ENCODE results near the gene NECAB2.

The NECAB2 gene

DNA sequence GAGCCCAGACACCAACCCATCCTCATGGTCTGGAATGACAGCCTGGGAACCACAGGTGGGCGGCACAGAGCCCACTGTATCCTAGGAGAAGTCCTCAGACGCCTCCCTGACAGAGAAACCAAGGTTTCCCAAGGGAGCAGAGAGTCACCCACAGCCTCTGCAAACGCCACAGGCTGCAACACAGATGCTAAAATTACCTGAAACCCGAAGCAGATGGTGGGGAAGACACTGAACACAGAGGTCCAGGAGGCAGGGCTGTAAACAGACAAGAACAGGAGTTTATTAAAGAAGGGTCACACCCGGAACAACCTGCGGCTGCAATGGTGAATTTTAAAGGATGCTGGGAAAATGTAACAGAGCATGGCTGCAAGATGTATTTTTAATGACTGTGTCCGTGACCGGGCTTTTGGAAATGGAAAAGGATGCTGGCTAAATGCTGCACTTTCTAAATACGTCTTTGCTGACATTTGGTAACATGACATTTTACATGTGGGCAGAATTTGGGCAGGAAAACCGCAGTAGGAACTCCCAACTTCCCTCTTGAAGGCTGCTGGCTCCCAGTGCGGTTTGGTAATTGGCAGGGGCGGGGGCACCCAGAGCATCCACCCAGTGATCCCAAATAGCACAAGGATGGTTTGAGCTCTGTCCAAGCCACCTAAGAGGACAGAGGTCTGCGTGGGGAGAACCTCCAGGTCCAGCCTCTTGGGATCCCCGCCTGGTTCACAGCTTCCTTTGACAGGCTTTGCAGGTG, 61.4 kb downstream of the NECAB2 start:
- DNase-seq, result no peak

DNA sequence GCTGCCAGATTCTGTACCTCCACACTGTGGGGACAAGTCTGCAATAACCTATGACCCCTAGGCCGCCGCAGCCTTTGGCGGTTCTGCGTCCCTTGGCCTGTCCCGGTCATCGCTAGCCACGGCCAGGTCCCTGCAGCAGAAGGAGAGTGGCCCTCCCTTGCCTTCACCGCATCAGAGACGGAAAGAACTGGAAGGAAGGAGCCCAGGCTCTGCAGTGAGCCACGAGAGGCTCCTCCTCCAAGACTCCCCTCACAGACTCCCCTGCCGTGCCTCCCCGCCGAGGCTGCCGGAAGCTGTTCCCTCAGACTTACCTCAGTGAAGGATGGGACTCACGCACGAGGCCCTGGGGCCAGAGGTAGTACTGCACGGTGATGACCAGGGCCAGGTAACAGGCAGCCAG, 63.5 kb downstream of the NECAB2 start:
- no peak for DNase-seq

DNA sequence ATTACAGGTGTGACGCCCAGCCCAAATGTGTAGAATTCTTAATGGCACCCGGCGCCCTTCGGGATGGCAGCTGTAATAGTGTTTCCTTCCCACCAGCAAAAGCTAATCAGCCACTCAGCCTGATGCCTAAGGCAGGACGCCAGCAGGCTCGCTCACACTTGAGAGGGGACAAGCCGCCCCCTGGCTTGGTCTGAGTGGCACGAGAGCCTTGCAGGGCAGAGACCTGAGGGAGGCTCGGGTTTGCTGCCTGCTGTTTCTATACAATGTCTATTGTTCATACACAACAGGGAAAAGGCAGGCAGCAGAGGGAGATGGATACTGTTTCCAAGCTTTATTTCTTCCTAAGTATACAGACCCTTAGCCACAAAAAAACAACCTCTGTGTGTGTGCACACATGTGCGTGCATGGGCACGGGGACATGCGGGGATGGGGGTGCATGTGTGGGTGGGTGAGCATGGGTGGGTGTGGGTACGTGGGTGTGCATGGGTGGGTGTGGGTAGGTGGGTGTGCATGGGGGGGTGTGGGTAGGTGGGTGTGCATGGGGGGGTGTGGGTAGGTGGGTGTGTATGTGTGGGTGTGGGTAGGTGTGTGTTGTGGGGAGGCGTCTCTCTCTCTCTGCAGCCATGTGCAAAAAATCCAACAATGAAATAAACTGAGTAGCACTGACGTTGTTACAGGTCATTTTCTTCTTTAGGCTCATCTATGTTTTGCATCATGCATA, 64.6 kb downstream of the NECAB2 start:
- no peak for DNase-seq

DNA sequence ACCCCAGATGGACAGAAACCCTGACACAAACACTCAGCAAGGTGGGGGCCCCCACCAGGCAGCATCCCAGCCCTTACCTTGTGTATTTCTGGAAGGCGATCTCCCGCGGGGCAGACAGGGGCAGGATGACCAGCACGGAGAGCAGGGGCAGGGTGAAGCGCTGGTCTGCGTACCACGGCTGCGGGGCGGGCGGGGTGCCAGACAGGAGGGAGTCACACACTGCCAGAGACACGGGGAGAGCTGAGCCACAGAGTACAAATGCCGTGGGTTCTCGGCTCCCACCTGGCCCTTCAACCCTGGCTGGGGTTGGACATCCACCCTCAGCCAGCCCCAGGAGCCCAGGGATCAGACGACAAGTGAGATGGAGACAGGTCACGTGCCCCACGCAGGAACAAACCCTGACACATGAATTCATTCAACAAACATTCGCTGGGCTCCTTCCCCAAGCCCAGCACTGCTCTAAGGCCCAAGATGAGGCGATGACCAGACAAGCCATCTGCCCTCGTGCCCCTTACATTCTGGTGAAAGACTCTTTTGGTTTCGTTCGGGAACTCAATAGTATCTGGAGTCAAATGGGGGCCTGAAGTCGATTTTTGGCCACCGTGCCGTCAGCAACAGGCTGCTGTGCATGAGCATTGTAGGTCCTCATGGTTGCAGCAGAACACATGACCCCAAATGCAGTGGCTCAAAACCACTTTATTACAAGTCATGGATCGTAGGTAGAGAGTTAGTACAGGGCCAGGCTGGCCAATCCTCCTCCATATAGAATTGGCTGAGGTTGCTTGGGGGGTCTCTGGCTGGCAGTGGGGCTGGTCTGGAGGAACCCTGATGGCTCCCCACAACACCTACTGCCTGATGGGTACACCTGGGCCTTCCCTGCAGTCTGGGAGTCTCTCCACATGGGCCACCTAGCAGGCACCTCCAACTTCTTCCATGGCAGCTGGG, 65.5 kb downstream of the NECAB2 start:
- DNase-seq, result no peak

DNA sequence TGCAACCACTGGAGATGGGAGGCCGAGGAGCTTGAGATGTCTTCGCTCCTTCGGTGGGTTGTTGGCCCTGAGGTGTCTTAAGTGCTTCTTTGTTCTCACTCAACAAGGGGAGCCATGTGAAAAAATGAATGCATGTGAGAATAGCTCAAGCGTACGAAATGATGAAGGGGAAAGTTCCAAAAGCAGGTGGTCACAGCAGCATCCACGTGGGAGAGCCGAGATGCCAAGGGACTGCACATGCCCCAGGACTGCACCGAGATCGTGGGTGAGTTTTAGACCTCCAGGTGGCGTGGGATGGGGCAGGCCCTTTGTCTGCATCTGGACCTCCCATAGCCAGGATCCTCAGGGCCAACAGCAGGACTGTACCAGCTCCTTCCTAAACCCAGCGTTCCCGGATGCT, 66.5 kb downstream of the NECAB2 start:
- DNase-seq, result no peak

DNA sequence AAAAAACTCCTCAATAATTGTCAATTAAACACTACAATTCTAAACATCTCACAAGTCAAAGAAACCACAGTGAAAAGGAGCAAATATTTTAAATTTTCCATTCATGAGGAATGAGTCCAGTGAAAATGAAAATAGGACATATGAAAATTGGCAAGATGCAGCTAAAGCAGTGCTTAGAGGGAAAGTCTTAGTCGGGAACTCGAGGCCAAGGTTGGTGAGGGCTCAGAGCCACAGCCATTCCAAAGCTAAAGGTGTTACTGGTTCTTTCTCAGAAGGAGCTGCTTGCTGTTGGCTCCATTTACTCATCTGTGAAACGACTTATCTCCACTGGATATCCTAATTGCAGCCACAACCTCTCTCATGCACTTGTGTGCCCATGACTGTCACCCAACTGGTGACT, 68.1 kb downstream of the NECAB2 start:
- DNase-seq, result no peak

DNA sequence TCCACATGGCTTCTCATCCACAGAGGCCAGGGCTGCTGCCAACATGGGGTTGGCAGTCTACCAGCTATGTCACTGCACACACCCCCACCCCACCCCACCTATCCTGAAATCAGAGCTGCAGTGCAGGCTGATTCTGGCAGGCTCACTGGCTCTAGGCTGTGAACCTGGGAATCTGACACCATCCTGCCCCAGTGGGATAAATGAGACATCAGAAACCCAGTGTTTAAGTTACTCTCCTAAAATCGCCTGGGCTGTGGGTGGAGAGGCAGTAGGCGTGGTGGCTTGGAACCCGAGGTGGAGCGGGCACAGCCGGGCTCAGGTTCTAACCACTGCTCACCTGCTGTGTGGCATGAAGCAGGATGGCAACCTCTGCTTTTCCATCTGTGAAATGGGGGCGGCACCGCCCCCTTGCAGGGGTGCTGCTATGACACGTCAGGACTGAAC, 69.0 kb downstream of the NECAB2 start:
- DNase-seq, result no peak

DNA sequence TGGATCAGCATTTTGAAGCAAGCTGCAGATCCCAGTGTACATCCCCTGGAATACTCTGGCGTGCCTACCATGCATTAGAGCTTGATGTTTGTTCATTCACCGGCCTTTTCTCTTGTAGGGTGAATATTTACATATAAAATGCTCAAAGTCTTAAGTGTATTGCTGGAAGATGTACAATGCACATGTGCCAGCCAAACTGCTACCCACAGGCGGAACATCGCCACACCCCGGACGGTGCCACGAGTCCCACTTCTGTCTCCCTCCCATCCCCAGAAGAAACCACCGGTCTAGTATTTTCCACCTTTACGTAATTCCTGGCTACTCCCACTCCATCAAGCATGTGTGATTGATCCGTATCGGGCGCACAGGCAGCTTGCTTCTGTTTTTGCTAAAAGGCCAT, 70.4 kb downstream of the NECAB2 start:
- DNase-seq, result no peak

DNA sequence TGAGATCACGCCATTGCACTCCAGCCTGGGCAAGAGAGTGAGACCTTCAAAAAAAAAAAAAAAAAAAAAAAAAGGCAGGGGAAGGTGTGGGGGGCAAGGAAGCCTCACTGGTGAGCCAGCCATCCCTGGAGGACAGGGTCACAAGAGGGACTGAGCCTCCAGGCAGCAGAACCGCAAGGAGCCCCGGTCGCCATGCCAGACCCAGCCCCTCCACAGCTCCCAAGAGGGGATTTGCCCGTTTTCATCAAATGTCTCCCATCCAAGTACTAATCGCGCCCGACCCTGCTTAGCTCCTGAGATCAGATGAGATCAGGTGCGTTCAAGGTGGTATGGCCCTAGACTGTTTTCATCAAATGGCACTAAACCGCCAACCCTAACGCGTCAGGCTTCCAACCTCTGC, 71.7 kb downstream of the NECAB2 start:
- no peak for DNase-seq

DNA sequence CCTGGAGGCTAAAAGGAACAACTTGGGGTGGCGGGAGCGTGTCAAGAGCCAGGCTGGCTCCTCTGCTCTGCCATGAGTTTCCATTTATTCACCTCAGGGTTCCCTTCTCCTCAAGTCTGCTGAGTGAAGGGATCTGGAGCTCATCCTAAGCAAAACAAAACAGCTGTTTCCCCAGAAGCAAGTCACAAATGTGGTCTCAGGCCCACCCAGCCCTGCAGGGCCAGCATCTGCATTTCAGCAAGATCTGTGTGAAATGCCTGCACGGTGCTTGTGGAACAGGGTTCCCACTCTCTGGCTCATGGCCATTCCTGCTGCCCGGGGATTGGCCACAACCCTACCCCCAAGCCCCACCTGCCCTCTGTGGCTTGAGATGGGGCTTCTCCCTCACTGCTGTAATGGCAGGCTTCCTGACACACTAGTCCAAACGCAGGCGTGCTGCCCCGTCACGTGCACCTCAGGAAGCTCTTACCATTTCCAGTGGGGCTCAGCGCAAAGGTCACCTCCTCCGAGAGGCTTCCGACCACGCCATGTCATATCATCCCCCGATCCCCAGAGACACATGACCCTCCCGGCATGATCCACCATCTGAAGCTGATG, 72.3 kb downstream of the NECAB2 start:
- DNase-seq, result no peak

DNA sequence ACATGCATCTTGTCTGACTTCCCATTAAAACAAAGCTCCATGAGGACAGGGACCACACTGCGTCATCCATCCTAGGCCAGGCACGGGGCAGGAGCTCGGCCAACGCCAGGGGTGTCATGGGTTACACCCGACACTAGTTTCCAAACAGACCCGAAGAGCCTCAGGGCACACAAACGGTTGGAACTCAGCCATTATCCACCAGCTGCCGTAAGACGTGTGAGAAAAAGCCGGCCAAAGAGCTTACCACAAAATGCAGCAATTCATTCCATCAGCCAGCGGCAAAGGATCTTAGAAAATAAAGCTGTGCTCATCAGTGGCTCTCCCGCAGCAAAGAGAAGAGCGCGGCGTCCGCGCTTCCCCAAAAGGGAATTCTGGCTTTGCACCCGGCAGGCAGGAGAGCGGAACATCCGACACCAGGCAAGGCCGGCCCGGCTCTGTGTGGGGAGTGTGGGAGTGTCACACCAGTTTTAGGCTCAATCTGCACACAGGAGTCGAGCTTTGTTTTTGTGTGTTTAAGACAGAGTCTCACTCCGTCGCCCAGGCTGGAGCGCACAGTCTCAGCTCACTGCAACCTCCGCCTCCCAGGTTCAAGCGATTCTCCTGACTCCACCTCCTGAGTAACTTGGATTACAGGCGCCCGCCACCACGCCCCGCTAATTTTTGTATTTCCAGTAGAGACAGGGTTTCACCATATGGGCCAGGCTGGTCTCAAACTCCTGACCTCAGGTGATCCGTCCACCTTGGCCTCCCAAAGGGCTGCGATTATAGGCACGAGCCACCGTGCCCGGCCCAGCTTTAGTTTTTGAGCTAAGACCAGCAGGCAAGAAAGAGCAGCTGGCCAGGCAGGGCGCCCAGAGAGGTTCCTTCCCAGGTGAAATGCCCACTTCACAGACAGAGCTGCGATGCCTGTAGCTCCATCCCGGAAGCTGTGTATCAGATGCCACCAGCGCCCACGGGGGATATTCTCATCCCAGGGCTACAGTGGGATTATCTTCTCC, 73.1 kb downstream of the NECAB2 start:
- no peak for DNase-seq

DNA sequence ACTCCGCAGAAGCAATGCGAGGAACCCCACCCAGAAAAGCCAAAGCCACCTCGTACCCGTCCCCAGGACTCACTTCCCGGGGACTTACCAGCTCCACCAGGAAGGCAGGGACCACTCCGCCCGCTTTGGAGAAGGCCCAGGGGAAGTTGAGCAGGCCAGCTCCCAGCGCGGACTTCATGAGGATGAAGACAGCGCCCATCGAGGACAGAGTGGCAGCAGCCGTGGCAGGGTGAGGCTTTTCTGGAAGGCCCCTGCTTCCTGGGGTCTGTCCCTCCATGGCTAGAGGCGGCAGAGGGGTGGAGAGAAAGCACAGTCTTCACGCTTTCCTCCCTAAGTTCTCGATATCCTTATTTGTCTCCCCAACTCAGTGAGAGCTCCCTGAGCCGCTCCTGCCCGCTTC, 73.8 kb downstream of the NECAB2 start:
- DNase-seq, result no peak

DNA sequence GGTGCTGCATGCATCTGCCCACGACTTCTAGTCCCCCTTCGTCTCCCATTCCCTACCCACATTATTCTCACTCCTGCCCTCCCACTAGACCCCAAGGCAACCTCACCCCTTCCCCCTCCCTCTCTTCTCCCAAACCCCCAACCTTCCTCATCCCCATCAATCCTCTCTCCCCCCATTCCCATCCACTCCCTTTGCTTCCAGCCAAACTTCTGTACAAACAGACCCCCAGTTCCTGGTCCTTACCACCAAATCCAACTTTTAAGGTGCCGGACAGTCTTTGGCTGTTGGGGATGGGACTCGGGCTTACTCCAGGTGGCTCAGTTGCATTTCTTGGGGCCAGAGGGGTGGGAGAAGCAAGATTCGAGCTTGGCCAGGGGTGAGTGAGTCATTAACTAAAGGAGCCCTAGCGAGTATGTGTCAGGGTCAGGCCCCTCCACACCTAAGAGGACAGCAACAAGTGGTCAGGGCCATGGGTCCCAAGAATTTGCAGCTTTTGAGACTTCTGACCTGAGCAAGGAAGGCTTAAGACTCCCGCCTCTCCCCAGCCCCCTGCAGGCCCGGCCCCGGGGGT, 74.3 kb downstream of the NECAB2 start, which contains the start of gene SLC38A8:
SLC38A8 (minus strand) TSS at position 488 of the 571 bp plus-strand sequence. CDS start 638 bp downstream, outside the sequence.
- DNase-seq, result no peak

DNA sequence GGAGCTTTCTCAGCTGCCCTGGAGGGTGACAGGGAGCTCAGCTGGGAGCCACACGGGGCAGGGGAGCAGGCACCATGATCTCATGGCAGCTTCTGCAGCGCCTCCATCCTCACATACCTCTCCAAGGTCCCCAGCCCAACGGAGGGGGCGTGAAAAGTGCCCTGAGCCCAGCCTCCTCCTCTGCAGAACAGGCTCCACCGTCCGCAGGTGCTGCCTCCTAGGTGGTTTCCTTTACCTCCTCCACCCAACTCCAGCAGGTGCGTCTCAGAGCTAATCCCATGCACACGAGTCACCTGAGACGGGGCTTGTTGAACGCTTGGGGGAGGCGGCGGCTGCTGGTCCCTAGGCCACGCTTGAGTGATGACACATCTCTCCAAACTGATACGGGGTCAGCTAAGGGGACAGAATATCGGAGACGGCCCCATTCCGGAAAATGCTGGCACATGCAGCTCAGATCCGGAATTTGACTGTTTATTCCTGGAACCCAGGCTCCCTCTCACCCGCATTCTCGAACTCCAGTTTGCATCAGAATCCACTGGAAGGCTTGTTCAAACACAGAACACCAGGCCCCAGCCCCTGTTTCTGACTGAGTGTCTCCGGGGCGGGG, 74.9 kb downstream of the NECAB2 start:
- no peak for DNase-seq

DNA sequence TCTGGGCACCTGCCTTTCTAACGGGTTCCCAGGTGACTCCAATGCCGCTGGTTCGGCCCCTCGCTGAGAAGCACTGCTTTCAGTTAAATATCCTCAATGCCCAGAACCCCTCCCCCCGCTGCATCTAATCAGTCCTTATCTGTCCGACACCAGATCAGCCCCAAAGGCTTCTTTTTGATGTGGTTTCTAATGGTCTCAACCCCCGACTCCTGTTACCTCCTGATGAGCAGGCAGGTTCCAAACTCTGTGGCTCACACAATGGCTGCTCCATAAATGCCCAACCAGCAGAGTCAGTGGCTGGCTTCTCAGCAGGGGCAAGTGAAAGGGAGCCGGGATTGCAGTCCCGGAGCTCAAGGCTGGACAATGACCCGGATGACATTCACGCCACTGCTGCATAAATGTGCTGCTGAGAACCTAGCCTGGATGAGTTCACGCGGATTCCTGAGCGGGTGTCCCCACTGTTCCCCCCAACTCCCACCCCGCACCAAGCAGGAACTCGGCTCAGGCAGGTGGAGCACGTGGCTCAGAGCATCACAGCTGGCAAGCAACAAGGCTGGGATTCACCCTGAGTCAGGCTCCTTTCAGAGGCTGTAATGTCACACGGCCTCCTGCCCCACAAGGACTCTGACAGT, 75.6 kb downstream of the NECAB2 start:
- DNase-seq, result no peak

DNA sequence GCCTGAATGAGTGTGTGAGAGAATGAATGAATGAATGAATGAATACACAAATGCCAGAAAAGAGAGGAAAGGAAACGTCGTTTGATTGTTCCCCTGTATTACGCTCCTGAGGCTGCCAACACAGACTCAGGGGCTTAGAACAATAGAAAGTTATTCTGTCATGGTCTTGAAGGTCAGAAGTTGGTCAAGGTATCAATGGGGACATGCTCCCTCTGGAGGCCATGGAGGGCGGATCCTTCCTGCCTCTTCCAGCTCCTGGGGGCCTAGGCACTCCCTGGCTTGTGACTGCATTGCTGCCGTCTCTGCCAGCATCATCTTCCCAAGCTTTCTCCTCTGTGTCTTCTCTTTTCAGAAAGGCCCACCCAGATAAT, 76.1 kb downstream of the NECAB2 start:
- DNase-seq, result no peak

DNA sequence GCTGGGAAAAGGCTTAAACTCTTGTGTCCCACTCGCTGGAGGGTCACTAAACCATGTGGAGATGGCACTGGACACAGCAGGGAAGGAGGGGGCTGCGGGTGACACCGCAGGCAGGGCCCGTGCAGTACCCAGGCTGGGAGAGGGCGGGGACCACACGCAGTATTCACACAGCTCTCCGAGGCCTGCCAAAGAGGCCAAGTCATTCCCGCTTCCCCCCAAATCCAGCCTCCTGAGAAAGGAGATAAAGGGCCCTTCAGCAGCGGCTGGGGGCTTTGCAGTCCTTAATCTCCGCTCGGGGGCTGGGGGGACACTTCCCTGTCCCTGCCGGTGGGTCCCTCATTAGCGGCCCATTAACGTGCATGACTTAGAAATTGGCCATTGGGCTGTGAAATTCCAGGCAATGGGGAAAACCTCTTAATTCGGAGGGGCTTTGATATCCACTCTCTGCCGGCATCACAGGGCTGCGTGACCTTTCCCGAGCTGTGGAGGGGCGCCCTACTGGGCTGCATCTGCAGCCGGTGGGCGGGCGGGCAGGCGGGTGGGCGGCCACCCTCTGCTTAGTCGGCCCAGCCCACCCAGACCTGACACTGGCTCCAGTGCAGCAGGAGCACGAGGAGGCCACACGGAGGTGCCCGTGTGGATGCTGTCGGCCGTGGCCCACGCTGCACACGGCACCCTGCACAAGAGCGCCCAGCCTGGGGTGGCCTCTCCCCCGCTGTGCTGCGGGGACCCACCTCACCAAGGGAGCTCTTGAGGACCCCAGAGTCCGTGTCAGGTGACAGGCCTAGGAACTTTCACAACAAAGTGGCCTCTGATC, 77.2 kb downstream of the NECAB2 start:
- no peak for DNase-seq

DNA sequence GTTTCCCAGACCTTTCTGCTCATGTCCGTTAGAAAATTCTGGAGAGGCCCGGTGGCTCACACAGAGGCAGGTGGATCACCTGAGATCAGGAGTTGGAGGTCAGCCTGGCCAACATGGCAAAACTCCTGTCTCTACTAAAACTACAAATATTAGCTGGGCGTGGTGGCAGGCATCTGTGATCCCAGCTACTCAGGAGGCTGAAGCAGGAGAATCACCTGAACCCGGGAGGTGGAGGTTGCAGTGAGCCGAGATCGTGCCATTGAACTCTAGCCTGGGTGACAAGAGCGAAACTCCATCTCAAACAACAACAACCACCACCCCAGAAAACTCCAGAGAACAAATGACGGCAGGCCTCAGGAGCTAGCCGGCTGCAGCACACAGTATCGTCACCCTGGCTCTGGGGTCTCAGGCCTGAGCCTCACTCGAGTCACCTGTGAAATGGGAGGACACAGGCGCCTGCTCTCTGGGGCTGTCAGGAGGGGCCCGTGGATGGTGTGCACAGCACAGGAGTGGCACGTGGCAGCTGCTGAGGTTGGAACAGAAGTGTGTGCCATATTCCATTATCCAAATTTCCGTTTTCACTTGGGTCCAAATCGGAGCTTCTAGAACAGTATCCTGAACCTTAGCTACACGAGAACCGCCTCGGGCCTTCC, 77.9 kb downstream of the NECAB2 start:
- DNase-seq, result no peak

DNA sequence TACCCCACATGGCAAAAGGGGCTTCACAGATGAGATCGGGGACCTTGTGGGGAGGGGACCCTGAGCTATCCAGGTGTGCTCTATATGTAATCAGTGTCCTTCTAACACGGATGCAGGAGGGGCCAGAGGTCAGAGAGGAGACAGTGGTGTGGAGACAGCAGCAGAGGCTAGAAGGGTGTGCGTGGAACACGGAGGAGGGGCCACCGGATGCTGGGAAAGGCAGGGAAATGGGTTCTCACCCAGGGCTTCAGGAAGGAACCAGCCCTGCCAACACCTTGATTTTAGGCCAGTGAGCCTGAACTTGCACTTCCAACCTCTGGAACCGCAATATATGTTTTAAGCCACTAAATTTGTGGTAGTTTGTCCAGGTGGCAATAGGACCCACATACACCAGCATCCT, 79.2 kb downstream of the NECAB2 start:
- DNase-seq, result no peak

All from NK-92 treated with Interleukin-12 subunit alpha and Interleukin-12 subunit beta, amount 100 ng/mL, for 24 hours (cell line).